Tibial nerve (tissue), 4 donors: ENCODE data around the gene RPP40.

ENCODE experiments used
- CTCF ChIP-seq, 5 experiments: fragments of 200-600 bp in 3 of 5; fragments of 450-650 bp in 2 of 5; sonication (generic) in 3 of 5; IDR thresholded peaks; one replicate each; pipeline ENCODE4 v1.5.1; 2016 to 2019; ENCODE audit warnings: antibody characterized with exemption in 5 of 5, mild to moderate bottlenecking in 3 of 5, moderate library complexity in 2 of 5
- EP300 ChIP-seq, 2 donors: sonication (generic); formaldehyde crosslinking; IDR thresholded peaks; one replicate each; pipeline ENCODE4 v1.6.1; 2017; ENCODE audit warnings: antibody characterized with exemption in 2 of 2, mild to moderate bottlenecking in 1 of 2
- POLR2A ChIP-seq, 2 donors: fragments of 450-650 bp; IDR thresholded peaks; one replicate each; pipeline ENCODE4 v1.6.1; 2017; ENCODE audit warnings: antibody characterized with exemption in 2 of 2, mild to moderate bottlenecking in 2 of 2, moderate library complexity in 2 of 2

DNA sequence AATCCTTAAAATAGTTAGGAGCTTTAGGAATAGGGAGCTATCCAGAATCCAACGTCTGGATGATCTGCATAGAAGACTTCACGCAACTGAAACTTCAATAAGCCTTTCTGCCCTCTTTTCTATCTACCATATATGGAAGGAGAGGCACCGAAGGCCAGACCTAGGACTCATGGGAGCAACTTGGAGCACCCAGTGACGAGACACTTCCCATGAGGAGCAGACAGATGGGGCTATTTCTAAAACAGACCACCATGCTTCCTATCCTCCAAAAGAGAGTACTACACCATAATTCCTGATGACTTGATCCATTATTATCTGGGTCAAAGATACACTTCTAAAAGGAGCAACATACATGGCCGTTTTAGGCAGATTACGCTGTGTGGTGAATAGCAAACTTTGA is 6.0 kb downstream of the RPP40 start:
- TF ChIP-seq CTCF (IDR thresholded peaks at IDR 0.05) (no peak), POLR2A (IDR thresholded peaks at IDR 0.05) (no peak), EP300 (IDR thresholded peaks at IDR 0.05) (no peak)
